NCI-H2227 (cell line): ENCODE results near the gene TMEM139.

ENCODE experiments used
- DNase-seq: peaks from one replicate; lab custom pipeline; 2025; ENCODE audit not compliant: unreplicated experiment; lab: John Stamatoyannopoulos, UW

TMEM139 gene

GRCh38 chr7:143321734-143322133 lies 37.0 kb downstream of the TMEM139 start:
- DNase-seq: no peak

- no peak for DNase-seq
Observed at GRCh38 chr7:143322760-143323633, 38.2 kb downstream of the TMEM139 start.

GRCh38 chr7:143323653-143324052 lies 38.9 kb downstream of the TMEM139 start:
- no peak for DNase-seq

- DNase-seq: no peak
Observed at GRCh38 chr7:143325240-143325639, 40.5 kb downstream of the TMEM139 start.

- no peak for DNase-seq
Observed at GRCh38 chr7:143327903-143328302, 43.1 kb downstream of the TMEM139 start.

- DNase-seq: no peak
Observed at GRCh38 chr7:143329471-143330170, 44.9 kb downstream of the TMEM139 start.

GRCh38 chr7:143331179-143331801 lies 46.5 kb downstream of the TMEM139 start:
- DNase-seq: no peak

- no peak for DNase-seq
Observed at GRCh38 chr7:143334244-143334643, 49.5 kb downstream of the TMEM139 start.

GRCh38 chr7:143337216-143337615 lies 52.5 kb downstream of the TMEM139 start:
- DNase-seq: no peak
